ENCODE data around the gene CHMP4A. TPM values are rescaled to one million over a fixed set of nuclear protein-coding genes. Genes with fewer than 3 reads are reported as not detected.
A peak's percentile ranks its signal among the peaks of the same experiment; 100 is the strongest.

The CHMP4A gene
- polyA plus RNA-seq, 1 experiment, result 36.3 TPM

- DNase-seq (ENCODE audit: low read depth), result no peak
- TF ChIP-seq, protein P1, sequence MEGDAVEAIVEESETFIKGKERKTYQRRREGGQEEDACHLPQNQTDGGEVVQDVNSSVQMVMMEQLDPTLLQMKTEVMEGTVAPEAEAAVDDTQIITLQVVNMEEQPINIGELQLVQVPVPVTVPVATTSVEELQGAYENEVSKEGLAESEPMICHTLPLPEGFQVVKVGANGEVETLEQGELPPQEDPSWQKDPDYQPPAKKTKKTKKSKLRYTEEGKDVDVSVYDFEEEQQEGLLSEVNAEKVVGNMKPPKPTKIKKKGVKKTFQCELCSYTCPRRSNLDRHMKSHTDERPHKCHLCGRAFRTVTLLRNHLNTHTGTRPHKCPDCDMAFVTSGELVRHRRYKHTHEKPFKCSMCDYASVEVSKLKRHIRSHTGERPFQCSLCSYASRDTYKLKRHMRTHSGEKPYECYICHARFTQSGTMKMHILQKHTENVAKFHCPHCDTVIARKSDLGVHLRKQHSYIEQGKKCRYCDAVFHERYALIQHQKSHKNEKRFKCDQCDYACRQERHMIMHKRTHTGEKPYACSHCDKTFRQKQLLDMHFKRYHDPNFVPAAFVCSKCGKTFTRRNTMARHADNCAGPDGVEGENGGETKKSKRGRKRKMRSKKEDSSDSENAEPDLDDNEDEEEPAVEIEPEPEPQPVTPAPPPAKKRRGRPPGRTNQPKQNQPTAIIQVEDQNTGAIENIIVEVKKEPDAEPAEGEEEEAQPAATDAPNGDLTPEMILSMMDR (IDR thresholded peaks at IDR 0.05; ENCODE audit: insufficient read depth, low read depth, low read length), result no peak
- ChIA-PET POLR2A (no interaction called here), CTCF (interaction anchor here (0.8 to 4.0 kb wide), 10 partner anchors 10 to 80 kb away, joined by 3 to 28 read pairs (median 6); partner anchors contain the start of genes CIDEB, DHRS1, LTB4R2 and NOP9)
- Histone ChIP-seq H3K4me3 (ENCODE audit: low read depth, low read length) (no peak overlapping the region), H3K36me3 (ENCODE audit: control insufficient read depth, insufficient read depth, low read length) (peaks cover 1% of the 10 kb centered on the region; the same call in 1 of the 2 replicates), H3K27me3 (ENCODE audit: control insufficient read depth, insufficient read depth, low read length) (no peaks in the 10 kb centered on the region)
These were observed 39.2 kb upstream of the CHMP4A start for GRCh38 chr14:24252289-24253124.

DNA sequence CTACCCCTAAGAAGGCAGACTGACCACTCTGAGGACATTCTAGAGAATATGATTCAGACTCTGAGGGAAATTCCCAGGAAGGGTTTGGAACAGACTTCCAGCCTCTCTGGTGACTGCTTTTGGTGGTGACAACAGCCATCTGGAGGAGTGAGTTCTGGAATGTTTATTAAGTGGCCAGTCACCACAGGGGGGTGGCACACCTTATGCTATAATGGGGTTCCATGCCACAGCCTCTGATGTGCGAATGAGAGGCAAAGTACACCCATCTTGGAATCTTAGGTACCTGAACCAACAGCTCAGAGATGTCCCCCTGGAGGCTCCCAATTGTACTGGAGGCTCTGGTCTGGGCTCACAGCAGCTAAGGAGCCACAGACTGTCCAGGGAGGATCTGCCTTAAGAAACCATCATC, 38.6 kb upstream of the CHMP4A start:
- CTCF ChIA-PET, result interaction anchor here (1.0 to 4.0 kb wide), 11 partner anchors 9 to 91 kb away, joined by 3 to 28 read pairs (median 5); partner anchors contain the start of genes CIDEB, DHRS1, LTB4R2 and NOP9
- no peak for DNase-seq (ENCODE audit: low read depth)
- Histone ChIP-seq H3K27me3 (ENCODE audit: control insufficient read depth, insufficient read depth, low read length) (no peaks in the 10 kb centered on the region), H3K36me3 (ENCODE audit: control insufficient read depth, insufficient read depth, low read length) (peaks cover 1% of the 10 kb centered on the region; the same call in 1 of the 2 replicates), H3K4me3 (ENCODE audit: low read depth, low read length) (no peak overlapping the region)
- POLR2A ChIA-PET, result no interaction called here
- TF ChIP-seq, protein P1 (IDR thresholded peaks at IDR 0.05; ENCODE audit: insufficient read depth, low read depth, low read length), result peak; percentile 15; the same call in 1 of the 2 replicates

DNA sequence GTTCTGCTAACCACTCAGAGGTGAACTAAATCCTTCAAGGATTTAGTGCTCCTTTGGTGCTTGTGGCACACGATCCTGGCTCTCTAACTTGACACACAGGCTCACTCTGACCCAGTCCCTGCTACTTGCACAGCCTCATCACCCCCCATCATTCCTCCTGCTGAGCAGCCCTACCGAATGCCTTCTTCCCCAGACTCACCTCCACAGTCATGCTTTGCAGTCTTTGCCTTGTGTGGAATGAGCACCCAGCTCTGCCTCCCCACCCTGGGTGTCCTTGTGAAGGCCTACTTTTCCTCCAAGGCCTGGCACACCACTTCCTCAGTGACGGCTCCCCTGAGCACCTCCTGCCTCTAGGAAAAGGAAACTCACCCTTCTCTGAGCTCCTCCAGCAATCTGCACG, 37.1 kb upstream of the CHMP4A start:
- Histone ChIP-seq H3K36me3 (ENCODE audit: control insufficient read depth, insufficient read depth, low read length) (peaks cover 1% of the 10 kb centered on the region; the same call in 1 of the 2 replicates), H3K27me3 (ENCODE audit: control insufficient read depth, insufficient read depth, low read length) (no peaks in the 10 kb centered on the region), H3K4me3 (ENCODE audit: low read depth, low read length) (no peak overlapping the region)
- ChIA-PET CTCF (interaction anchor here (0.7 to 4.0 kb wide), 8 partner anchors 7 to 54 kb away, joined by 3 to 28 read pairs (median 4); partner anchors contain the start of genes DHRS1, RABGGTA and TINF2), POLR2A (no interaction called here)
- TF ChIP-seq, protein P1 (IDR thresholded peaks at IDR 0.05; ENCODE audit: insufficient read depth, low read depth, low read length), result no peak
- no peak for DNase-seq (ENCODE audit: low read depth)

DNA sequence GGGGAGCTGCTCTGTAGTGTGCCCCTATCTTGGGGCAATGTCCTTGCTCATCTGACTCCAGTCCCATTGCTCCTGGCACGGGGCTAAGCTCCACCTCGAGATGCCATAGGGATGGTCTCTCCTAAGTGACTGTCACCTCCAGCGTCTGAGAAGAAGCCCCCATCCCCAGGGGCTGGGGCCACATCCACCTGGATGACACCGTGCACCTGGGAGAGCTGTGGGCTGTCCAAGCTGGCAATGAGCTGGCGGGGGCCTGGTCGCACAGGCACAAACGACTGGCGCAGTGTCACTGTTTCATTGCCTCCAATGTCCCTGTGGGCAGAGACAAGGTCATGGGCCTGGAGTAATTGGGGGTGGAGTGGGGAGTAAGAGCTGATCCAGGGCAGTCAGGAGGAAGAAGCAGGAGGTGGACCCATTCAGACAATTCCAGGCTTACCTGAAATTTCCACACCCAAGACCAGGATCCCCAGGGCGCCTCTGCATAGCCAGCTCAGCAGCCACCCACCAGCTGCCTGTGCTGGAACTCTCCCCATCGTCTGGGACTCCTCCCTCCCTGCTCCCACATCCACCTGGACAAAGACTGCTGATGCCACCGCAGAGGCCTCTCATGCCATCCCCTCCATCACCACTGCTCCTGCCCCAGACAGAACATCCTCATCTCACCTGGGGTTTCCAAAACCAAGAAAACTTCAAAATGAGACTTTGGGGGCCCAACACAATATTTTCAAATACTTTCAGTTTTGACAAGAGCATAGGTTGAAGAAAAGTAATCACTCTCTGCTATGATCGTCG, 36.1 kb upstream of the CHMP4A start:
- no peak for DNase-seq (ENCODE audit: low read depth)
- CTCF ChIA-PET, result interaction anchor here (1.2 to 11.1 kb wide), 2 partner anchors 21 to 49 kb away, joined by 3 to 205 read pairs; partner anchors contain the start of genes DHRS1 and NOP9
- Histone ChIP-seq H3K4me3 (ENCODE audit: low read depth, low read length) (no peak overlapping the region), H3K27me3 (ENCODE audit: control insufficient read depth, insufficient read depth, low read length) (no peaks in the 10 kb centered on the region), H3K36me3 (ENCODE audit: control insufficient read depth, insufficient read depth, low read length) (no peaks in the 10 kb centered on the region)
- POLR2A ChIA-PET, result no interaction called here
- TF ChIP-seq, protein P1 (IDR thresholded peaks at IDR 0.05; ENCODE audit: insufficient read depth, low read depth, low read length), result no peak

Data from BJ (cell line).